K562 (cell line): ENCODE measurements around the gene S100A8. TPM values are rescaled to one million over a fixed set of nuclear protein-coding genes. Genes with fewer than 3 reads are reported as not detected.

Experiments
- ARID4B ChIP-seq: sonication (generic); formaldehyde crosslinking; IDR thresholded peaks from 2 replicates; pipeline ENCODE4 v1.8.0; 2022; ENCODE audit warnings: mild to moderate bottlenecking, missing genetic modification reagents
- BDP1 ChIP-seq: IDR thresholded peaks from 3 replicates; pipeline ENCODE4 v1.6.1; 2011; ENCODE audit not compliant: insufficient read length, insufficient read depth
- CBX8 ChIP-seq: fragments of 200-600 bp; sonication (generic); IDR thresholded peaks from 2 replicates; pipeline ENCODE4 v1.6.1; 2012; ENCODE audit warnings: borderline replicate concordance, mixed run types, low read depth, mild to moderate bottlenecking, moderate library complexity, mixed read lengths, low read length, control low read depth, inconsistent platforms; ENCODE audit not compliant: poor library complexity, severe bottlenecking; ENCODE audit errors: extremely low read depth
- FOXJ2 ChIP-seq: fragments of 200-800 bp; sonication (Bioruptor generic); IDR thresholded peaks from 2 replicates; pipeline ENCODE4 v1.6.1; 2016; ENCODE audit warnings: missing genetic modification characterization, missing compliant biosample characterization
- KAT2B ChIP-seq: IDR thresholded peaks from one replicate; pipeline ENCODE4 v1.6.1; 2012; ENCODE audit warnings: low read depth, mild to moderate bottlenecking, control low read depth, inconsistent platforms, low read length, moderate library complexity
- KAT8 ChIP-seq: fragments of 450-650 bp; IDR thresholded peaks from 2 replicates; pipeline ENCODE4 v1.6.1; 2016; ENCODE audit warnings: low read depth, mild to moderate bottlenecking
- NONO ChIP-seq, 2 experiments: fragments of 200-400 bp in 1 of 2; fragments of 450-650 bp in 1 of 2; formaldehyde crosslinking in 1 of 2; IDR thresholded peaks; 2 replicates each; pipeline ENCODE4 v1.6.1; 2017; ENCODE audit warnings: low read depth in 2 of 2, mild to moderate bottlenecking in 2 of 2, moderate library complexity in 2 of 2, low read length in 1 of 2
- SMAD2 ChIP-seq: fragments of 150-350 bp; IDR thresholded peaks from 2 replicates; pipeline ENCODE4 v1.6.1; 2014; ENCODE audit warnings: low read depth, mild to moderate bottlenecking, low read length
- ZNF124 ChIP-seq: sonication (generic); formaldehyde crosslinking; IDR thresholded peaks from 2 replicates; pipeline ENCODE4 v1.8.1; 2022; ENCODE audit warnings: missing genetic modification reagents
- ZNF197 ChIP-seq: fragments of 200-800 bp; sonication (Bioruptor generic); IDR thresholded peaks from 2 replicates; pipeline ENCODE4 v1.6.1; 2016; ENCODE audit warnings: low read depth, missing genetic modification characterization, missing compliant biosample characterization
- ZNF324 ChIP-seq: fragments of 250-450 bp; sonication (Bioruptor Pico); IDR thresholded peaks from 2 replicates; pipeline ENCODE4 v1.4.0; 2020; ENCODE audit warnings: mild to moderate bottlenecking
- polyA plus RNA-seq, 8 experiments: library from polyadenylated mRNA; depleted of rRNA in 4 of 8; stranded (reverse) in 5 of 8; unstranded in 3 of 8; fragments of >200 nt; fragmentation: Nextera tagmentation in 2 of 8; fragmentation: Illumina TruSeq in 1 of 8; extraction: Ambion mirVana in 2 of 8; extraction: Trizol in 1 of 8; gene quantifications; 2 replicates each; pipeline versions ENCODE4 v1.2.1 to v1.2.3, GENCODE V29; 2011 to 2014; ENCODE audit warnings: inconsistent platforms in 1 of 8, missing spikeins in 1 of 8
- total RNA-seq, 7 experiments: library from RNA; depleted of rRNA in 6 of 7; stranded (reverse); fragments of >200 nt in 6 of 7; fragmentation: Illumina TruSeq in 2 of 7; extraction: Trizol in 2 of 7; gene quantifications; 2 replicates each; pipeline versions ENCODE4 v1.2.1 to v1.2.3, GENCODE V29; 2011 to 2021; ENCODE audit warnings: low replicate concordance in 1 of 7
- TF ChIP-seq, protein P1 (sequence below): IDR thresholded peaks from 2 replicates; pipeline ENCODE4 v1.6.1; 2012; ENCODE audit warnings: low read depth, low read length, improper control_type of control experiment, borderline replicate concordance
- TF ChIP-seq, protein P2 (sequence below), 2 experiments: fragments of 200-800 bp in 1 of 2; sonication (Bioruptor generic) in 1 of 2; sonication (generic) in 1 of 2; formaldehyde crosslinking in 1 of 2; IDR thresholded peaks in 1 of 2; conservative IDR thresholded peaks in 1 of 2; 2 replicates each; pipeline versions ENCODE4 v1.5.0 to v1.6.1; 2016 to 2020; ENCODE audit warnings: missing compliant biosample characterization in 1 of 2, missing genetic modification characterization in 1 of 2, missing genetic modification reagents in 1 of 2

S100A8 gene
- total and polyA plus RNA-seq, 9 of the 15 experiments (the other 6 are each of a cell fraction or from before 2014, with no cell fraction given) = 0.15 to 0.60 TPM; not detected in 7

DNA sequence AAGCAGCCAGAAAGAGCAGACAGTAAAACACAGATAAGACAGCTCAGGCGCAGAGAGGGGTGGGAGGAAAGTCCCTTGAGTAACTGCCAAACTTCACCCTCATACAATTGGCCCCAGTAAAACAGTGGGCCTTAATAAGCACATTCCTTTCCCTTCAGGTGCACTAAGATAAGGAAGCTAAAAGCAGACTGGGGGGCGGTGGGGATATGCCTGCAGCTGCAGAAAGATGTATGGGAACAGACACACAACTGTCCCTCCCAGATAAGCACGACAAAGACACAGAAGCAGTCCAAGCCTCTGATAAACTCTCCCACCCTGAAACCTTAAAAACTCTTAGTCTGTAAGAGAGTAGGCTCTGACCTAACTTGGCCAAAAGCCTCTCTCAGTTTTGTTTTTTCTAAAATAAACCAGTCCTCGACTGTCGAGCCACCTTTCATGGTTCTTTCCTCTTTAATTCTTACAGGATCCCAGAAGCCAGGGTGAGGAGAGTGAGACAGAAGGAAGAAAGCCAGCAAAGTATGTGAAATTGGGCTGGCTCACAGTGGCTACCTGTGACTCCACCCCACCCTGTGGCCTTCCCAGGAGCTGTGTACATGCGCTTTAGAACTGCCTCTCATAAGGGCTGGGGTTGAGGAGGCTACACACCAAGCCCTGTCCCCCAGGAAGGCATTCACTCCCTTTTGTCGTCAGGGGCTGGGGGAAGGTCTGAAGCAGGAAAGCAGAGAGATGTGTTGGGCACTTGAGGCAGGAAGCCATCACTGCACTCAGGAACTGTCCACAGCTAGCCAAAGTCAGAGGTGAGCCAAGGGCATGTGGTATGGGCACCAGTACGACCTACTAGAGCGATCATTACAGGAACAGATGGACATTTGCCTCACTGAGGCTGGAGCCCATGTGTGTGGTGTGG, 46.8 kb downstream of the S100A8 start (continued):
- TF ChIP-seq, protein P1, sequence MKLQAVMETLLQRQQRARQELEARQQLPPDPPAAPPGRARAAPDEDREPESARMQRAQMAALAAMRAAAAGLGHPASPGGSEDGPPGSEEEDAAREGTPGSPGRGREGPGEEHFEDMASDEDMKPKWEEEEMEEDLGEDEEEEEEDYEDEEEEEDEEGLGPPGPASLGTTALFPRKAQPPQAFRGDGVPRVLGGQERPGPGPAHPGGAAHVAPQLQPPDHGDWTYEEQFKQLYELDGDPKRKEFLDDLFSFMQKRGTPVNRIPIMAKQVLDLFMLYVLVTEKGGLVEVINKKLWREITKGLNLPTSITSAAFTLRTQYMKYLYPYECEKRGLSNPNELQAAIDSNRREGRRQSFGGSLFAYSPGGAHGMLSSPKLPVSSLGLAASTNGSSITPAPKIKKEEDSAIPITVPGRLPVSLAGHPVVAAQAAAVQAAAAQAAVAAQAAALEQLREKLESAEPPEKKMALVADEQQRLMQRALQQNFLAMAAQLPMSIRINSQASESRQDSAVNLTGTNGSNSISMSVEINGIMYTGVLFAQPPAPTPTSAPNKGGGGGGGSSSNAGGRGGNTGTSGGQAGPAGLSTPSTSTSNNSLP = no peak
- TF ChIP-seq ZNF124 (CRISPR knock-in tag) (no peak), FOXJ2 (peak; percentile 96), BDP1 (no peak), ARID4B (CRISPR knock-in tag) (no peak), CBX8 (no peak), KAT2B (no peak), ZNF197 (peak; percentile 99), ZNF324 (CRISPR knock-in tag) (peak; percentile 35; the same call in 1 of the 2 replicates), KAT8 (no peak), SMAD2 (no peak), NONO (IDR thresholded peaks at IDR 0.05; ENCODE audit: low read depth in 2 of 2, low read length in 1 of 2) (peak in 1 of 2 experiments; percentile 96; a peak in 2 of 4 replicates)
- TF ChIP-seq, protein P2, sequence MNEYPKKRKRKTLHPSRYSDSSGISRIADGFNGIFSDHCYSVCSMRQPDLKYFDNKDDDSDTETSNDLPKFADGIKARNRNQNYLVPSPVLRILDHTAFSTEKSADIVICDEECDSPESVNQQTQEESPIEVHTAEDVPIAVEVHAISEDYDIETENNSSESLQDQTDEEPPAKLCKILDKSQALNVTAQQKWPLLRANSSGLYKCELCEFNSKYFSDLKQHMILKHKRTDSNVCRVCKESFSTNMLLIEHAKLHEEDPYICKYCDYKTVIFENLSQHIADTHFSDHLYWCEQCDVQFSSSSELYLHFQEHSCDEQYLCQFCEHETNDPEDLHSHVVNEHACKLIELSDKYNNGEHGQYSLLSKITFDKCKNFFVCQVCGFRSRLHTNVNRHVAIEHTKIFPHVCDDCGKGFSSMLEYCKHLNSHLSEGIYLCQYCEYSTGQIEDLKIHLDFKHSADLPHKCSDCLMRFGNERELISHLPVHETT (CRISPR knock-in tag; conservative IDR thresholded peaks at IDR 0.05 in 1 of 2, IDR thresholded peaks at IDR 0.05 in 1 of 2) = peak in 1 of 2 experiments; percentile 97; a peak in 2 of 4 replicates
